ENCODE results near the gene OSGEP.

- TF ChIP-seq CTCF (conservative IDR thresholded peaks at IDR 0.05 in 1 of 2, IDR thresholded peaks at IDR 0.05 in 1 of 2; ENCODE audit: low read depth in 1 of 2, low read length in 2 of 2) (no peak), EZH2 (IDR thresholded peaks at IDR 0.05; ENCODE audit: low read length, missing control alignments) (no peak)
These were observed 19.7 kb downstream of the OSGEP start for GRCh38 chr14:20434701-20435581.
